Activated effector memory CD4-positive, alpha-beta T cell treated with Interleukin-2 at 50 U/mL for 16 hours (primary cell): ENCODE data around the gene NDUFS2.
"Not testable (repeated sequence)": the region's sequence is repeated elsewhere in the genome, so short reads cannot be mapped to it uniquely, and the experiment has no call there.

Source experiments
- DNase-seq: peaks from one replicate; pipeline ENCODE4 v3.0.0-alpha.2; 2020

Gene NDUFS2

DNA sequence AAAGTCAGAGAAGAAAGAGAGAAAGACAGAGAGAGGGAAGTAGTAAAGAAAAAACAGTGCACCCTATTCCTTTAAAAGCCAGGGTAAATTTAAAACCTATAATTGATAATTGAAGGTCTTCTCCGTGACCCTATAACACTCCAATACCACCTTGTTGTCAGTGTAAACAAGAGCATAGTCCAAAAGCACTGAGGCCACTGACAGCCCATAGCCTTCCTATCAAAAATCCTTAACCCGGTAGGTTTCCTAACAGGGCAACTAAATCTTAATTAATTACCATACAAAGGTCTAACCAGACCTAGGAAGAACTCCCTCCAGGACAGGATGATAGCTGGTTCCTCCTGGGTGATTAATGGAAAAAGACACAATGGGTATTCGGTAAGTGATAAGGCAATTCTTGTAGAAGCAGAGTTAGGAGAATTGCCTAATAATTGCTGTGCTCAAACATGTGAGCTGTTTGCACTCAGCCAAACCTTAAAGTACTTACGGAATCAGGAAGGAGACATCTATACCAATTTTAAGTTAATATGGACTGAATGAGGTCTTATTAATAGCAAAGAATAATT, 53.9 kb downstream of the NDUFS2 start:
- DNase-seq: not testable (repeated sequence)

DNA sequence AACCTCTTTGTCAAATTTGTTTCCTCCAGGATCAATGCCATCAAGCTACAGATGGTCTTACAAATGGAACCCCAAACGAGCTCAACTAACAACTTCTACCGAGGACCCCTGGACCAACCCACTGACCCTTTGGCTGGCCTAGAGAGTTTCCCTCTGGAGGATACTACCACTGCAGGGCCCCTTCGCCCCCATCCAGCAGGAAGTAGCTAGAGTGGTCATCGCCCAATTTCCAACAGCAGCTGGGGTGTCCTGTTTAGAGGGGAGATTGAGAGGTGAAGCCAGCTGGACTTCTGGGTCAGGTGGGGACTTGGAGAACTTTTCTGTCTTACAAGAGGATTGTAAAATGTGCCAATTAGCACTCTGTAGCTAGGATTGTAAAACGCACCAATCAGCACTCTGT, 54.9 kb downstream of the NDUFS2 start:
- DNase-seq: not testable (repeated sequence)

GRCh38 chr1:161258439-161259344, 56.5 kb downstream of the NDUFS2 start, which contains the start of gene PCP4L1:
PCP4L1 (plus strand) TSS chr1:161258745; CDS start chr1:161258975, 230 bp downstream.
- no peak for DNase-seq

DNA sequence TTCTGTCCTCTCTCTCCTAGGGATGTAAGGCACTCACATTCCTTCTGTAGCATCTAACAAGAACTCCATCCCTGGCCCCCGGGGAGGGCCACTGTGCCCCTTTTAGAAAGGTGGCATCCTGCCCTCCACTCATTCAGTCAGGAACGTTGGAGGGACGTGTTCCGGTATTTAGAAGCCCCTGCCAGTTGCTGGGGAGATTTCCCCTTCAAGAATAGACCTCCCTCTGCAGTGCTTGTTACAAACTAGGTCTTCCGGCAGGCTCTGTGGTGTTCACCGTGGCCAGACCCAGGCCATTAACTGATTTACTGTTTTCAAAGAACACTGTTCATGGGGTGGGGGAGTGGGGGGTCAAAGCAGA, 57.2 kb downstream of the NDUFS2 start:
- no peak for DNase-seq

- no peak for DNase-seq
Observed at GRCh38 chr1:161259765-161260164, 57.6 kb downstream of the NDUFS2 start.

- DNase-seq: no peak
Observed at GRCh38 chr1:161260376-161261260, 58.5 kb downstream of the NDUFS2 start.

DNA sequence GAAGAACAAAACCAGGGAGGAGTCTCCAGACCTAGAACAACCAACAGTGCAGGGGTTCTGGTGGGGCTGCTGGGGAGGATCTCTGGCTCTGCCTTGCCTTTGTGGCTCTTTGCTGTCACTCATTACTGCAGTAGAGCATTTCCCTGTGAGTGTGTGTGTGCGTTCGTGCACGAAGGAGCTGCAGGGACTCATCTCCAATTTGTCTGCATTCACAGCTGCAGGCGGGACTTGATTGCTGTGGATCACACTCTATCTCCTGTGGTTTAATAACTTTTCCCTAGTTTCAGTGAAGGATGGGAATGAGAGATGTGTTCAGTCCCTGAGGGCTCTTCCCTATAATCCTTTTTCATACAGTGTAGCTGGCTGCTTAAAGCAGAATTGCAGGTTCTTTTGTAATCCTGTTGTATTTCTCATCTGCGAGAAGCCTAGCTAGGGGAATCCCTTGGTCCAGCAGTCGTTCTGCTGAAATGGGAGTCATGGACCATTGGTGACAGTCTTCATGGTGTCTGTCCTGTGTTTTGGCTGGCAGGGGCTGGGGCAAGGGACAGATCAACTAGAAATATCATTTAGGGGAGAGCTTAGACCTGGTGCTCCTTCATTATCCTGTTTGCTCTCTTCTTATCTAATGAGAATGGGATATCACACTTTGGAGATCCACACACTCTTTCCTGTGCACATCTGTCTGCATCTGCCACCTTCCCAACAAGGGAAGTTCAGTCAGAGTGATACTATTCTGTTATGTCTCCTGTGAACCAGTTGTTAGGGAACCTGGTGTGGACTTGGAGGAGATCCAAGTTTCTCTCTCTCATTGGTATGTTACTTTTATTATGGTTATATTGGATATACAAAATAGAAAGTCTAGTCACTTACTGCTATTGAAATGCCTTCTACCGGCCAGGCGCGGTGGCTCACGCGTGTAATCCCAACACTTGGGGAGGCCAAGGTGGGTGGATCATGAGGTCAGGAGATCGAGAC, 59.4 kb downstream of the NDUFS2 start:
- no peak for DNase-seq
